Stimulated activated CD4-positive, alpha-beta T cell treated with anti-CD3 and anti-CD28 coated beads, Interleukin-2, amount 100 ng/mL, for 24 hours (primary cell): ENCODE measurements around the gene PAPOLB.

Experiments used
- DNase-seq, 2 donors: peaks; one replicate each; pipeline ENCODE4 v3.0.0-alpha.2; 2020

PAPOLB gene

GRCh38 chr7:4840079-4840501 is 21.7 kb downstream of the PAPOLB start:
- DNase-seq: no peak

GRCh38 chr7:4838626-4839334 is 23.1 kb downstream of the PAPOLB start:
- DNase-seq: no peak

DNA sequence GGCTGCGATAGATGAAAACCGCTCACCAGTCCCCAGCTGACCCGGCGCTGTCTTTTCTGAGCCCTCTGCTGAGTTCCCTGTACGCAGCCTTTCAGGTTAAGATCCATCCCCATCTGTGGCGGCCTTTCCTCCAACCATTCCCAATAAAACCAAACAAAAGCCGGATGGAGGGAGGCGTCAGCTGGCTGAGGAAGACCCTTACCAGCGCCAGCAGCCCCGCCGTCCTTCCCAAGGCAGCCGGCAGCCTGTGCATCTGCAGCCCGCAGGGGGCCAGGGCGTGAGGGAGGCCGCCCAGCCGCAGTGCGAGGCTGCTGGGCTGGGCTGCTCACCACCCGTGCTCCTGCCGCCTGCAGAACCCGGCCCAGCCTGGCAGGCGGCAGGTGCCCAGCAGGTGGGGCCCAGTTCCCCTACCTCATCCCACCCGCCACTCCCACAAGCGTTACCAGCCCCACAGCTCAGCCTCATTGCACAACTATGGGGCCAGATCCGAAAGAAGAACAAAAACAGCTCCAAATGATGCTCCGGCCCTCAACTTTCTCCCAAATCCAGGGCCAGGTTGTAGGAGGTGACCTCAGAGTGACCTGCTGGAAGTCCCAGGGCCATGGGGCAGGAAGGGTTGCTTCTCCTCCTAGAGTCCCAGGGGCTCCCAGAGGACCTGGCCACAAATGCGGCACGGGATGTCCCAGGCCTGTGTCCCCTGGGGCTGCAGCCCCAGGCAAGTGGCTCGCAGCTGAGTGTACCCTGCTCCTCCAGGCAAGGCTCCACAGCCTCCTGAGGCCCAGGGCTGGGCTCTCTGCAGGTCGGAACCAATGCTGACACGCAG is 23.8 kb downstream of the PAPOLB start:
- DNase-seq: no peak

- DNase-seq: no peak
Measured at GRCh38 chr7:4837041-4837802, 24.6 kb downstream of the PAPOLB start.

DNA sequence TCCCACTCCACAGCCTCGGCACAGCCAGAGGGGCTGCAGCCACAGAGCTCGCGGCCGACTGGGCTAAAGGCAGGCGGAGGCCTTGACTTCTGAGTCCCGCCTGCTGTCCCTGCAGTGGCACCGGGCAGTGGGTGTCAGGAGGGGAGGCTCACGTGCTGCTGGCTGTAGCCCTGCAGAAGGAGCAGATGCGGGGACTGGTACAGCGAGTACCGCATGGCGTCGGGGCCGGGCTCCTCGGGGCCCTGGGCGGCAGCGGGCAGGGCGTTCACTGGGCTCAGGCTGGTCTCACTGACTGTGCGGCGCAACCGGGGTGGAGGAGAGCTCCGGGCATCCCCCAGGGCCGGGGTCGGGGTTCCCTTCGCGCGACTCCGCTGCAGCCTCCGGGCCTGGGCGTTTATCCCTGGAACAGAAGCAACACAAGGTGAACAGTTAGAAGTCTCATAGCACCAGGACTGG is 25.6 kb downstream of the PAPOLB start:
- DNase-seq: no peak

GRCh38 chr7:4835398-4836205 is 26.2 kb downstream of the PAPOLB start:
- DNase-seq: no peak

DNA sequence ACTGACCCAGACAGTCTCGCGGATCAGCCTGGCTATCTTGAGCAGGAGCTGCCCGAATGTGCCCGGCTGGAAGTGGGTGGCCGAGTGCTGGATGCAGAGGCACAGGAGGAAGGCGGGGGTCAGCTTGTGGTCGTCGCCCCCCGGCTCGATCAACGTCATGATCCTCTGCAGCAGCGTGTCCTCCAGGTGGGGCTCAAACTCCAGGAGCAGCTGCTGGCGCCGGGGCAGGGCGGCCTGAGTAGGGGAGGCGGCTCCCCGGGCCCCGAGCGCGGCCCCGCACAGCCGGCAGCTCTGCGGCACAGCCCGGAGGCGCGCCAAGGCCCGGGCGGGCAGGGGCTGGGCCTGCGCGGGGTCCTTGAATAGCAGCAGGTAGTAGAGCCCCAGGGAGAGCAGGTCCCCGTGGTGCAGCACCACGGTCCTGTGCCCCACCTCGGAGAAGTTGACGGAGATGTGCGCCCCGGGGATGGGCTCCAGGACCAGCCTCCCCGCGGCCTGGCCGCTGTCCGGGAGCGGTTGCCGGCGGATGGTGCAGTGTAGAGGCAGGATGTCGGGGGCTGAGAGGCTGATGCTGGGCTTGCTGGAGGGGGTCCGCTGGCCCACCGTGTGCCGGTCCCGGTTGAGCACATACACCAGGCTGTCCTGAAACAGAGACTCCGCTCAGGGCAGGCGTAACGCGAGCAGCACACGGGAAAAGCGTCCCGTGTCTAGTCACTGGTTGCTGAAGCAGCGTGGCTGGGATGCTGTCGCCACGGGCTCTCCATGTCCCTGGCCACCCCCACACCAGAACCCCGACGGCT is 27.0 kb downstream of the PAPOLB start:
- DNase-seq: no peak

DNA sequence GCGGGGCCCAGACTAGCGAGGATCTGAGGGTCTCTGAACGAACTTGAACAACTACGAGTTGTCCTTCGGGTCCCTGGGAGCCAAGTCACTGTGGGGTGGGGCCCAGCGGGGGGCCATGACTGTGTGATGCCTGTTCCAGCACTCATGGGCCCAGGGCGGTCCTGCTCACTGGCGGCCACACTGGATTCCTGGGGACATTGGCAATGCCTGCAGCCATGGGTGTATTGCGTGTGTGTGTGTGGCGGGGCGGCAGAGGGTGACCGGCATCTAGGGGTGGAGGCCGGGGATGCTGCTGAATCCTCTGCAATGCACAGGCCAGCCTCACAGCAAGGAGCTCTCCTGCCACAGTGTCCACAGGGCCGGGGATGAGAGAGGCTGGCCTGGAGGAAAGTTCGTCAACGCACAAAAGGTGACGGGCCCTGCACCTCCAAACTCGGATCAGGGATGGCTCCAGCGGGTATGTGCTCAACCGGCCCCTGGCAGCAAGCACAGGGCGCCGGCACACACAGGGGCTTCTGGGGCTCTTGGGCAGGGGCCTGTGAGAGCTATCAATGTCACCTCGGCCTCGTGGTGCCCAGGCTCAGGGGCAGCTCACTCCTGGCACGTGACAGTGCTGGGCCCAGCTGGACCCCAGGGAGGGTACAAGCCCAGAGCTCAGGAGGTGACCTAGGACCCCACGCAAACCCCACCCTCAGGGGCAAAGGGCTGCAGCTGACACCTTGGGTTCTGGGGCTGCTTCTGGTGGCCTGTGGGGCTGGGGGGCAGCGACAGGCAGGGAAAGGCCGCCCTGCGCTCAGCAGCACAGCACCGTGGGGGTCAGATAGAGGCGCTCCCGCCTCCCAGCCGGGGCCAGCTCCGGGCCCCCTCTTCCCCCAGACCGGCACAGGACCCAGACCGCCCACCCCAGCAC is 27.9 kb downstream of the PAPOLB start:
- DNase-seq: no peak

- no peak for DNase-seq
Measured at GRCh38 chr7:4833176-4833575, 28.7 kb downstream of the PAPOLB start.

DNA sequence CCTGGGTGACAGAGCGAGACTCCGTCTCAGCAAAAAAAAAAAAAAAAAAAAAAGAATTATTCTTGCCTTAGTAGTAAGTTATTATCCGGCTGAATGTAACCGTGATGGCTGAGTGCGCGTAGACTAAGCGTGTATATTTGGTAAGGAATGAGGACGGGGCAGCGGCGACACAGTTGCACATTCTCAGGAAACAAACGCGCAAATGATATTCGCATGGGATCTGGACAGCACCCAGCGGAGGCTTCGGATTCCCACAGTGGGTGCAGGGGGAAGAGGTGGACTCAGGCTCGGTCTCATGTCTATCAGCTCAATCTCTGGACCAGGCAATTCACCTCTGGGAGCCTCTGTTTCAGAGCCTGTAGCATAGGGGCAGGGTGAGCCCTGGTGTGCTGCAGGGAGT is 29.1 kb downstream of the PAPOLB start:
- DNase-seq: no peak

GRCh38 chr7:4831723-4832495 is 29.9 kb downstream of the PAPOLB start:
- no peak for DNase-seq

- peak; percentile 52 to 66 for DNase-seq
Measured at GRCh38 chr7:4830176-4830575, 31.7 kb downstream of the PAPOLB start.

- DNase-seq: no peak
Measured at GRCh38 chr7:4828720-4829383, 33.0 kb downstream of the PAPOLB start.

DNA sequence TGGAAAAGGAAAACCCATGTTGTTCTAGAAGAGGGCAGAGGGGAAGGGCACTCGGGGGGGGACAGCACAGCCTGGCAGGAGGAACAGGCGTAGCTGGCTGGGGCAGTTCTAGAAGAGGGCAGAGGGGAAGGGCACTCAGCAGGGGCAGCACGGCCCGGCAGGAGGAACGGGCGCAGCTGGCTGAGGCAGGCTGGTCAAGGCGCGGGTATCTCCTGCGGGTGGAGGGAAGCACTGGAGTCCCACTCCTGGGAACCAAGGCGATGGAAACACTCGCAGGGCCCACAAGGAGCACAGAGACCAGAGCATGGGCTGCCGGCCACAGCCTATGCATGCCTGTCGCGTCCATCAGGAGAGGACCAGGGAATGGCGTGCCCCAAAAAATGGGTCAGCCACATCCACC is 36.7 kb downstream of the PAPOLB start:
- no peak for DNase-seq

DNA sequence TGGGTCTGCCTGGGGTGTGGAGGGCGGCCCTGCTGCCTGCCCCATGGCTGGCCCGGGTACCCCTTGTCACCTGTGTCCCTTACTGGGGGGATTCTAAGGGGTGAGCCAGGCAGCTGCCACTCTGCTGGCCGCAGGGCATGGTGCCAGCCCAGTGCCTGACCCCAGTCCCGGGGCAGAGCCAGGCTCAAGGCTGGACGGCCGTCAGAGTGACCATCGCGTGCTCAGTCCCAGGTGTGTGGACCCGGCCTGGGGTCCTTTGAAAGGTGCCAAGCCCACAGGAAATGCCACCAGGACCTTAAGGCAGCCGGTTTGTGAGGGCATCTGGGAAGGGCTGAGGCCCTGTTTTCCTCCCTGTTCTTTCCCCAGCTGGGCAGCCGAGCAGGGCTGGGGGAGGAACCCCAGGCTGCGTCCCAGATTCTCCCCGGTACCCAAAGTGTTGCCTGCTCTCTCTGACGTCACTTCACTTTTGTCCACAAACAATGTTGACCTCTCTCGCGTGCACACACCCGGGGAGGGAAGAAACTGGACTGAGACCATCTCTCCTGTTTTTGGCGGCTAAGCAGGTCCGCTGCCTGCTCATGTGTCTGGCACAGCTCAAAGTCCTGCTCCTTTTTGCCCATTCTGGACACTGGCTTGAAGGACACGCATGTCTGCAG is 37.6 kb downstream of the PAPOLB start:
- DNase-seq: no peak

DNA sequence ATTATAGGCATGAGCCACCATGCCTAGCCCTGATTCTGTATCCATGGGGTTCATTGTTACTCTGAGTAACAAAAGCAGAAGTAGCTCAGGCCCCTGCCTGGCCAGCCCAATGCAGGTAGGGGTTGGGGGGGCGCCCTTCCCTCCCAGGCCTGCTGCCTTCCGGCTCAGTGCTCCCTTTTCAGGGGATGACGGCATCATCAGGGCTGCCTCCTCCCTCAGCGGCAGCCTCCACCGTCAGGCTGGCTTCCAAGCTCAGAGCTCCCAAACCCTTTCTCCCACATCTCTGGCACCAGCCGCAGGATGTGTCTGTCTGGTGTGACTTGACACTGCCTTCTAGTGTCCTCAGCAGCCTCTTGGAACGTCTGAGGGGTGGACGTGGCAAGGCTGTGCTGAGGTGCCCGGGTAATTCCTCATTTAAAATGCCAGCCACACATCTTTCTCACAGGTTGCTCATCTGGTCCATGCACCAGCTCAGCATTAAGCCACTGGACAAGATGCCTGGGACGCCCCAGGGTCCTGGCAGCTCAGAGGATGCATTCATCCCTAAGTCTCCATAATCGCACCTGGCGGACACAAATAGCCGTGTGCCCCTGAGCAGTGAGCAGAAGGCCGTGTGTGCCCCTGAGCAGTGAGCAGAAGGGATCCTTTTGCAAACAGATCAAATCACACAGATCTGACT is 38.2 kb downstream of the PAPOLB start:
- DNase-seq: no peak

DNA sequence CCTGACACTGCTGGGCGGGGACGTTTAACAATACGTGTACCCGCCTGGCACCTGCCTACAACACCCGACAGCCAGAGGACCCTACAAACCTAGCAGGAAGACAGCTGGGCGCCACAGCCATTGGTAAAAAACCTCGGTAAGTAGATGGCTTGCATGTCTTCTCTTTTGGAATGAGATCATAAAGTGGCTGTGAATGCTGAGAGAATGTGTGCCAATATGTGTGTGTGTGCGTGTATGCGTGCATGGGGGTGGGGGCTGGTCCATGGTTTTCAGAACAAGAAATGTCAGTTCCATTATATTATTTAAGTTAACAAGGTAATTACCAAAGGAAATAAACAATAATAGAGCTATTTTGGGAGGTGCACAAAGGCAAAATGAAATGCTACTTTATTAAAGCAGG is 39.2 kb downstream of the PAPOLB start:
- DNase-seq: no peak

DNA sequence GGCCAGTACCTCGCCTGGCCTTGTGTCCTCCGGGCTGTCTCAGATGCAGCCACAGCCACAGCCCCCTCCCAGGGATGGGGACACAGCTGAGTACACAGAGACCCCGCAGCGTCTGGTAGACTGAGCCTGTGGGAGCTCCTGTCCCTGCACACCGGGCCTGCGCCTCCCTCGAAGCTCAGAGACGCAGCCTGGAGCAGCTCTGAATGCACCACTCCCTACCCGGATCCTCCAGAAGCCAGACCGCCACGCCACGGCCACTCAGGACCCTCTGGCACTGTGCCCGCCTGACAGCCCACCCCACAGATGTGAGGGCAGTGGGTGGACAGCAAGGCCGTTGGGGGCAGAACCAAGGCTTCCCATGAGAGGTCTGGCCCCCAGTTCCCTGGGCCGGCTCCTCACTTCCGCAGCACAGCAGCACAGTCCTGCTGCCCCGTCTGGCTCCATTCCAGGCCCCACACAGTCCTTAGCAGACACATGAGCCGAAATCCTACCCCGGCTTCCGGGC is 40.8 kb downstream of the PAPOLB start:
- DNase-seq: no peak
